DMS 273 (cell line): Measurements from ENCODE around the gene CSN2.

Source experiments
- DNase-seq: peaks from one replicate; lab custom pipeline; 2025; ENCODE audit not compliant: unreplicated experiment; lab: John Stamatoyannopoulos, UW

Gene CSN2

DNA sequence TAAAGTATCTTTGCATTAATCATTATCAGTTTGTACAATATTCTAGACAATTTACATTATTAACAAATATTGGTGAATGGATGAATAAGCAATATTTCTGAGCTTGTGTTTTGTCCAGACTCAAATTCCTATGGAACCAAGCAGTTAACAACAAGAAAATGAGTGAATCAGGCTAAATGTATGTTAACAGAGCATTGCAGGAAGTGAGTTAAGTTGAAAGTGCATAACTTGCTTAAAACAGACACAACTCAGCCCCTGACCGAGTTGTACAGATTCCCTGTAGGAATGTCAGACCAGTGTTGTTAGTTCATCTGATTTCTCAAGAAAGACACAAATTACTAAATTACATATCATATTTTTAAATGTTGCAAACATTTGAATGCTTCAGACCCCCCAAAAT lies 58.4 kb downstream of the CSN2 start:
- DNase-seq: no peak
